Thyroid gland (tissue), 4 donors: ENCODE measurements around the gene EDAR. TPM values are rescaled to one million over a fixed set of nuclear protein-coding genes. Genes with fewer than 3 reads are reported as not detected.

Experiments used
- DNase-seq, 2 donors: peaks; one replicate each; pipeline ENCODE4 v3.0.0-alpha.2; 2019
- H3K27ac ChIP-seq, 3 donors: fragments of 200-600 bp; sonication (generic); 1 replicate in 2 of 3; 2 replicates in 1 of 3; pipeline ENCODE4 v1.5.1; 2016 to 2019; ENCODE audit warnings: mild to moderate bottlenecking in 1 of 3, moderate library complexity in 1 of 3
- H3K27me3 ChIP-seq: fragments of 200-600 bp; sonication (generic); one replicate; pipeline ENCODE4 v1.5.1; 2019
- H3K36me3 ChIP-seq, 2 donors: fragments of 200-600 bp; sonication (generic); one replicate each; pipeline ENCODE4 v1.5.1; 2016 to 2019
- H3K4me1 ChIP-seq, 2 donors: fragments of 200-600 bp; sonication (generic); one replicate each; pipeline ENCODE4 v1.5.1; 2017 to 2019
- H3K4me3 ChIP-seq, 3 donors: fragments of 200-600 bp; sonication (generic); replicated peaks in 1 of 3; 1 replicate in 2 of 3; 2 replicates in 1 of 3; pipeline ENCODE4 v1.5.1; 2016; ENCODE audit warnings: mild to moderate bottlenecking in 1 of 3
- H3K9me3 ChIP-seq: fragments of 200-600 bp; sonication (generic); one replicate; pipeline ENCODE4 v1.5.1; 2017
- POLR2A ChIP-seq, 2 donors: fragments of 450-650 bp; IDR thresholded peaks; one replicate each; pipeline ENCODE4 v1.6.1; 2017; ENCODE audit warnings: antibody characterized with exemption in 2 of 2, mild to moderate bottlenecking in 2 of 2, moderate library complexity in 1 of 2
- WGBS, 2 donors: methylation state at CpG; one replicate each; pipeline ENCODE4 v1.1.5; 2017; 5-methylcytosine and 5-hydroxymethylcytosine counted together
- intact Hi-C: fragments of 100-400 bp; cut with DNase I; formaldehyde crosslinking; loops from one replicate; pipeline ENCODE4 v1.15.1; 2023
- total RNA-seq, 4 donors: library from RNA; depleted of rRNA; stranded (reverse); fragments of >200 nt; gene quantifications; one replicate each; pipeline ENCODE4 v1.2.3, GENCODE V29; 2016
- TF ChIP-seq, protein P1 (sequence below), 6 experiments: fragments of 200-600 bp in 3 of 6; fragments of 450-650 bp in 3 of 6; sonication (generic) in 3 of 6; IDR thresholded peaks; one replicate each; pipeline ENCODE4 v1.5.1; 2016 to 2019; ENCODE audit warnings: antibody characterized with exemption in 6 of 6, mild to moderate bottlenecking in 2 of 6, inconsistent platforms in 1 of 6, moderate library complexity in 1 of 6

The EDAR gene
- total RNA-seq, 4 donors from 2014 or later = not detected

DNA sequence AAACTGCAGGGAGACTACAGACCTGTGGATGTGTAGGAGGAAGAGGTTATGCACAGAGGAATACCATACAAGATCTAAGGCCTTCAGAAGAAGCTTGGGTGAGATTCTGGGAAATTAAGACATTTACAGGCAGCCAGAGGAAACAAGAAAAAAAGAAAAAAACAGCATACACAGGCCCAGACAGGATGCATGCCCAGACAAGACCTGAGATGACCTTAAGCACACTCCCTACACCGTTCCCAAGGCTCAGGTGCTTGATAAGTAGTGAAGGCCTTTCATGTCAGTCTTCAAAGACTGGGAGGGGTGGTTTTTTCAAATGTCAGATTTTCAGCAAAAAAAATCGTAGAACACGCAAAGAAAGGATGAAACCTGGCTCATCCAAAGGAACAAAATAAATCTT, 119.5 kb downstream of the EDAR start:
- no peak for TF ChIP-seq POLR2A (IDR thresholded peaks at IDR 0.05)
- TF ChIP-seq, protein P1, sequence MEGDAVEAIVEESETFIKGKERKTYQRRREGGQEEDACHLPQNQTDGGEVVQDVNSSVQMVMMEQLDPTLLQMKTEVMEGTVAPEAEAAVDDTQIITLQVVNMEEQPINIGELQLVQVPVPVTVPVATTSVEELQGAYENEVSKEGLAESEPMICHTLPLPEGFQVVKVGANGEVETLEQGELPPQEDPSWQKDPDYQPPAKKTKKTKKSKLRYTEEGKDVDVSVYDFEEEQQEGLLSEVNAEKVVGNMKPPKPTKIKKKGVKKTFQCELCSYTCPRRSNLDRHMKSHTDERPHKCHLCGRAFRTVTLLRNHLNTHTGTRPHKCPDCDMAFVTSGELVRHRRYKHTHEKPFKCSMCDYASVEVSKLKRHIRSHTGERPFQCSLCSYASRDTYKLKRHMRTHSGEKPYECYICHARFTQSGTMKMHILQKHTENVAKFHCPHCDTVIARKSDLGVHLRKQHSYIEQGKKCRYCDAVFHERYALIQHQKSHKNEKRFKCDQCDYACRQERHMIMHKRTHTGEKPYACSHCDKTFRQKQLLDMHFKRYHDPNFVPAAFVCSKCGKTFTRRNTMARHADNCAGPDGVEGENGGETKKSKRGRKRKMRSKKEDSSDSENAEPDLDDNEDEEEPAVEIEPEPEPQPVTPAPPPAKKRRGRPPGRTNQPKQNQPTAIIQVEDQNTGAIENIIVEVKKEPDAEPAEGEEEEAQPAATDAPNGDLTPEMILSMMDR (IDR thresholded peaks at IDR 0.05) = no peak
- H3K4me3 ChIP-seq = no peak overlapping the region
- WGBS, 2 donors = 92 to 97% methylated on average over 3 of the region's 3 CpGs
- H3K36me3 ChIP-seq = no peaks in the 10 kb centered on the region
- H3K4me1 ChIP-seq = no peaks in the 10 kb centered on the region
- no peaks in the 10 kb centered on the region for H3K27me3 ChIP-seq
- no peak for DNase-seq
- H3K9me3 ChIP-seq = no peaks in the 10 kb centered on the region
- intact Hi-C loops = no loop called here
- no peak overlapping the region for H3K27ac ChIP-seq

DNA sequence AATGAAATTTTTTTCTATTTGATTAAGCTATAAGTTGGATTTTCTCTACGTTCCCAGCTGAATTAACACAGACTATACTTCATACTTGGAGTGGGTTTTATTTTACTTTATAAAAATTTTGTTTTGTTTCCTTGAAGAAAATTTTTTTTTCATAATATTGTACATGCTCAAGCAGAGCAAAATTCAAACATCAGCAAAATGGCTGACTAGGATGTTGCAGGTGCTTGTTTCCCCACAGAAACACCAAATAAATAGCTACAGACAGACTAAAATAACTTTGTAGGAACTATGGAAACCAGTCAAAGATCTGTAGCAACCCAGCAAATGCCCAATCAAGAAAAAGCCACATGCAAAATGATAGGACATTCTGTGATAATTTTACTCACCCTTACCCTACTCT, 120.1 kb downstream of the EDAR start:
- Histone ChIP-seq H3K4me3 (no peak overlapping the region), H3K4me1 (no peaks in the 10 kb centered on the region), H3K27ac (no peak overlapping the region), H3K9me3 (no peaks in the 10 kb centered on the region), H3K36me3 (no peaks in the 10 kb centered on the region), H3K27me3 (no peaks in the 10 kb centered on the region)
- intact Hi-C loops = no loop called here
- TF ChIP-seq, protein P1 (IDR thresholded peaks at IDR 0.05) = no peak
- TF ChIP-seq POLR2A (IDR thresholded peaks at IDR 0.05) = no peak
- DNase-seq = no peak
- WGBS, 2 donors = 92 to 95% methylated on average over 1 of the region's 1 CpG

DNA sequence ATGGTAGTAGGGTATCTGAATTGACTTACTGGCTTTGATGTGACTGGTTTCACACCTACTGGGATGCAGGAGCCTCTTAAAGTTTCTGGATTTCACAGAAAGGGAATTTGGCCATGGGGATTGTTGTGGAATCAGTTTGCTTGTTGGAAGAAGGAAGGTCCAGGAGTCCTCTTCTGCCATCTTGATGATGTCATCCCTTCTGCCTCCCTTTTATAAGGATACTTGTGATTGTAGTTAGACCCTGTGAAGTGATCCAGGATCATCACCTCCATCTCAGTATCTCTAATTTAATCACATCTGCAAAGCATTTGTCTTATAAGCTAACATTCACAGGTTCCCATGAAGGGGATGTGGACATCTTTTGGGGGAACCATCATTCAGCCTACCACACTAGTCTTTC, 123.0 kb downstream of the EDAR start:
- Histone ChIP-seq H3K27me3 (no peaks in the 10 kb centered on the region), H3K9me3 (no peaks in the 10 kb centered on the region), H3K4me3 (no peak overlapping the region), H3K36me3 (no peaks in the 10 kb centered on the region), H3K27ac (no peak overlapping the region), H3K4me1 (no peaks in the 10 kb centered on the region)
- no peak for DNase-seq
- TF ChIP-seq POLR2A (IDR thresholded peaks at IDR 0.05) = no peak
- TF ChIP-seq, protein P1 (IDR thresholded peaks at IDR 0.05) = no peak
- intact Hi-C loops = no loop called here

DNA sequence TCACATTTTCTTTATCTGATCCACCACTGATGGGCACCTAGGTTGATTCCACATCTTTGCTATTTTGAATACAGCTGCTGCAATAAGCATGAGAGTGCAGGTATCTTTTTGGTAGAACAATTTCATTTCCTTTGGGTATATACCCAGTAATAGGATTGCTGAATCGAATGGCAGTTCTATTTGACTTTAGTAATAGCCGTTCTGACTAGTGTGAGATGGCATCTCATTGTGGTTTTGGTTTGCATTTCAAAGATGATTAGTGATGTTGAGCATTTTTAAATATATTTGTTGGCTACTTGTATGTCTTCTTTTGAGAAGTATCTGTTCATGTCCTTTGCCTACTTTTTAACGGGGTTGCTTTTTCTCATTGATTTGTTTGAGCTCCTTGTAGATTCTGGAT, 130.1 kb downstream of the EDAR start:
- H3K27ac ChIP-seq = no peak overlapping the region
- no peak overlapping the region for H3K4me3 ChIP-seq
- no peaks in the 10 kb centered on the region for H3K36me3 ChIP-seq
- no peak for DNase-seq
- 98% methylated on average over 3 of the region's 3 CpGs for WGBS, 2 donors
- intact Hi-C loops = no loop called here
- no peak for TF ChIP-seq POLR2A (IDR thresholded peaks at IDR 0.05)
- TF ChIP-seq, protein P1 (IDR thresholded peaks at IDR 0.05) = no peak
- no peaks in the 10 kb centered on the region for H3K9me3 ChIP-seq
- H3K27me3 ChIP-seq = no peaks in the 10 kb centered on the region
- H3K4me1 ChIP-seq = no peaks in the 10 kb centered on the region

DNA sequence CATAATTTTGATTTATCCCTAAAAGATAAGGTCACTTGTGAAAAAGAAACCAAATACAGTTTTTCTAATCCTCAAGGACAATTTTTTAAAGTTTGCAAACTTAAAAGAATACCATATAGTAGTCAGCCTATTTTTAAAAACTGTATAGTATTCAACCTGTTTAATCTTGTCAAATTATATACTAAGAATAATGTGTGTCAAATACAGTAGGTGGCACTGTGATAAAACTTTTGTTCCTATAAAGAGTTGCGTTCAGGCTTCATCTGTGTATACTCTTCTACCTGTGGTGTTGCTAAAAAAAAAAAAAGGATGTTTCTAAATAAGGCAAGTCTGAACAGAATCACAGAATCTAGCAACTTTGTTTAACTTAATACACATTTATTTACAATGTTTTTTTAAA, 133.8 kb downstream of the EDAR start:
- H3K4me1 ChIP-seq = no peaks in the 10 kb centered on the region
- intact Hi-C loops = no loop called here
- H3K27ac ChIP-seq = no peak overlapping the region
- WGBS, 2 donors = 38 to 51% methylated on average over 1 of the region's 1 CpG
- no peaks in the 10 kb centered on the region for H3K9me3 ChIP-seq
- DNase-seq = no peak
- H3K36me3 ChIP-seq = no peaks in the 10 kb centered on the region
- H3K27me3 ChIP-seq = no peaks in the 10 kb centered on the region
- H3K4me3 ChIP-seq = no peak overlapping the region
- no peak for TF ChIP-seq POLR2A (IDR thresholded peaks at IDR 0.05)
- TF ChIP-seq, protein P1 (IDR thresholded peaks at IDR 0.05) = peak in 3 of 6 experiments; percentile 30 to 40 (median 35)
